ENCODE data around the gene RPS6KA6. TPM values are rescaled to one million over a fixed set of nuclear protein-coding genes. Genes with fewer than 3 reads are reported as not detected.

Gene RPS6KA6
- total RNA-seq, 2 experiments from 2014 or later: not detected

DNA sequence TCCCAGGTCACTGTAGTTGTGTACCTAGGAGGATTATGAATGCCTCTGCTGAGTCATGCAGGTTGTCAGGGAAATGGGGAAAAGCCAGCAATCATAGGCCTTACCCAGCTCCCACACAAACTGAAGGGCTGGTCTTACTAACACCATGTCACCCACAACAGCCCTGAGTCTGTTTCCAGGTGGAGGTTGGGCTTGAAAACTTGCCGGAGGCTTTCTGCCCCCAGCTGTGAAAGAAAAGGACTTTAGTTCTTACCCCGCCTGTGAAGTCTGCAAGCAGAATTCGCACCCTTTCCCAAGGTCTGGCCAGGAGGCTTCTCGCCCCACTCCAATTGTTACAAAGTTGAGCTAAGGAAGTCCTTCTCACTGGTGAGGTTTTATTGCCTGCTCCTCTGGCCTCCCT is 143.9 kb downstream of the RPS6KA6 start:
- DNase-seq: no peak
- TF ChIP-seq, protein P1, sequence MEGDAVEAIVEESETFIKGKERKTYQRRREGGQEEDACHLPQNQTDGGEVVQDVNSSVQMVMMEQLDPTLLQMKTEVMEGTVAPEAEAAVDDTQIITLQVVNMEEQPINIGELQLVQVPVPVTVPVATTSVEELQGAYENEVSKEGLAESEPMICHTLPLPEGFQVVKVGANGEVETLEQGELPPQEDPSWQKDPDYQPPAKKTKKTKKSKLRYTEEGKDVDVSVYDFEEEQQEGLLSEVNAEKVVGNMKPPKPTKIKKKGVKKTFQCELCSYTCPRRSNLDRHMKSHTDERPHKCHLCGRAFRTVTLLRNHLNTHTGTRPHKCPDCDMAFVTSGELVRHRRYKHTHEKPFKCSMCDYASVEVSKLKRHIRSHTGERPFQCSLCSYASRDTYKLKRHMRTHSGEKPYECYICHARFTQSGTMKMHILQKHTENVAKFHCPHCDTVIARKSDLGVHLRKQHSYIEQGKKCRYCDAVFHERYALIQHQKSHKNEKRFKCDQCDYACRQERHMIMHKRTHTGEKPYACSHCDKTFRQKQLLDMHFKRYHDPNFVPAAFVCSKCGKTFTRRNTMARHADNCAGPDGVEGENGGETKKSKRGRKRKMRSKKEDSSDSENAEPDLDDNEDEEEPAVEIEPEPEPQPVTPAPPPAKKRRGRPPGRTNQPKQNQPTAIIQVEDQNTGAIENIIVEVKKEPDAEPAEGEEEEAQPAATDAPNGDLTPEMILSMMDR (IDR thresholded peaks at IDR 0.05): no peak
- no peaks in the 10 kb centered on the region for H3K36me3 Mint-ChIP-seq (ENCODE audit: low read depth)
- H3K27ac Mint-ChIP-seq: no peak overlapping the region
- intact Hi-C loops (cut with DNase I, micrococcal nuclease): no loop called here
- H3K36me3 ChIP-seq (ENCODE audit: insufficient read depth, low read length): no peaks in the 10 kb centered on the region
- POLR2A ChIA-PET: no interaction called here
- H3K4me3 Mint-ChIP-seq: no peak overlapping the region
- no peak overlapping the region for H3K27ac ChIP-seq (ENCODE audit: low read depth in 1 of 2, low read length in 2 of 2)
- H3K27me3 ChIP-seq (ENCODE audit: control insufficient read depth in 1 of 2, insufficient read depth in 2 of 2, low read length in 2 of 2): no peaks in the 10 kb centered on the region
- H3K4me3 ChIP-seq (ENCODE audit: low read length): no peak overlapping the region
- no peak for ATAC-seq (ENCODE audit: poor library complexity)
- H3K4me1 Mint-ChIP-seq (ENCODE audit: low read depth): no peaks in the 10 kb centered on the region
- no peaks in the 10 kb centered on the region for H3K27me3 Mint-ChIP-seq
- no peaks in the 10 kb centered on the region for H3K4me1 ChIP-seq (ENCODE audit: insufficient read depth, low read length)
- H3K9me3 Mint-ChIP-seq: no peaks in the 10 kb centered on the region
- CTCF ChIA-PET: no interaction called here
- no peaks in the 10 kb centered on the region for H3K9me3 ChIP-seq (ENCODE audit: control insufficient read depth in 1 of 2, insufficient read depth in 1 of 2, low read length in 2 of 2)

Small RNA genes within 50 kb of the gene (microRNA-seq; reads per million reads assigned to microRNA genes)
- not detected for gene MIR548I4 (ENCODE audit: borderline microRNAs expressed, borderline replicate concordance)
